NCI-H2227 treated with DMSO at 0.1 percent for 48 hours (cell line): Measurements from ENCODE around the gene FAU.
"Not testable (repeated sequence)": the region's sequence is repeated elsewhere in the genome, so short reads cannot be mapped to it uniquely, and the experiment has no call there.

ENCODE experiments used
- DNase-seq: peaks from one replicate; lab custom pipeline; 2025; lab: John Stamatoyannopoulos, UW

Gene FAU

DNA sequence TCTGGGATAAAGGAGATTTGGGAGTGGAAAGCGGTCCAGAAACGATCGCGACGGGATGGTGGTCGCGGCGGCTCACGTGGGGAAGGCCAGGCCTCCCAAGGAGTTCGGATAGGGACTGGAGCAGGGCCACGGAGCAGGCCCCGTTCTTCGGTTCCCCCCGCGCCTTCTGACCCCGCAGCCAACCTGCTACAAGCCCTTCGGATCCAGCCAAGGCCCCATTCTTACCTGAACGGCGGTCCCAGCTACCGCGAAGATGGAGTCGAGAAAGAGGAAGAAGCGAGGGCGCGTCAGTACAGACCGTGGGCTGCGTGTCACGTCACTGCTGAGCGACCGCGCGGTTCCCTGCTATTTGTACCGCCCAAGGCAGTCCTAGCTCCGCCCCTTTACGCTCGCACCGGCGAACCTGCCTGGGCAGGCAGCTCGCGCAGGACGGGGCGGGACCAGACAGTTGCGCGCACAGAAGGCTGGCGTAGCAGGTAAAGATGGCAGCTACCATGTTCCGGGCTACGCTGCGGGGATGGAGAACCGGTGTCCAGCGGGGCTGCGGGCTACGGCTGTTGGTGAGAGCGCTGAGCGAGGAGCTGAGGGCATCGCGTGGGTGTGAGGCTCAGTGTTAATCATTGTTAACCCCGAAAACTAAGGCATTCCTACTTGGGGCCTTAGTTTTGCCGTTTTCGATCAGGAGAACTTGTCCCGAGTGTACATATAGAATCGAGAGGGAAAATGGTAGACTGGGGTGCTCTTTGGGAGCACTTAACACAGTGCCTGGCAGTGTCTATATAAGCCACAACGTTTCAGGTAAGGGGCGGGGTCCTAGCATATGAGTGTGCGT is at the start of gene FAU, which contains the start of gene MRPL49:
Gene FAU (minus strand): TSS at position 270 of the 832 bp plus-strand sequence. CDS start 321 bp downstream, outside the sequence.
Gene MRPL49 (plus strand): TSS at position 457 of the 832 bp plus-strand sequence. CDS start 26 bp downstream, at position 483.
- DNase-seq, result peak; percentile 97

DNA sequence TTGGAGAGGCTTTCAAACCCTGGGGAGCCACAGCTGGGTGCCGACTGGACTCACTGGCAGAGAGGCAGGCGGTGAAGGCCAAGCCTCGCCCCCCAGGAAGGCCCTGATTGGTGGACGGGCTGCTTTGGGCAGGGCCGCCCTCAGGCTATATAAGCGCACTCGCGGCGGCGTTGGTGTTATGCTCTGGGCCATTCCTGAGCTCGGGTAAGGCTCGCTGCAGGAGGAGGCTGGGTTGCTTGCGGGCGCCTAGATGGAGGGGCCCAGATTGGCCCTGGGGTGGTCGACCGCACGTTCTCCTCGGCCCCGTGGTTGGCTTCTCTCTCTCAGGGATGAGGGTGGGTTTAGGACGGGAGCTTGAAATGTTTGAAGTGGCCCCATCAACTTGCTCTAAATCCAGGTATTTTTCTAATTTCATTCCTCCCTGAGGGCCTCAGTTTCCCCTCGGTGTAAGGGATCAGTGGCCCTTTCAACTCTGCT is 48.2 kb upstream of the FAU start, which contains the start of gene SPDYC:
Gene SPDYC (plus strand): TSS at position 176 of the 477 bp plus-strand sequence. CDS start 1,125 bp downstream, outside the sequence.
- no peak for DNase-seq

DNA sequence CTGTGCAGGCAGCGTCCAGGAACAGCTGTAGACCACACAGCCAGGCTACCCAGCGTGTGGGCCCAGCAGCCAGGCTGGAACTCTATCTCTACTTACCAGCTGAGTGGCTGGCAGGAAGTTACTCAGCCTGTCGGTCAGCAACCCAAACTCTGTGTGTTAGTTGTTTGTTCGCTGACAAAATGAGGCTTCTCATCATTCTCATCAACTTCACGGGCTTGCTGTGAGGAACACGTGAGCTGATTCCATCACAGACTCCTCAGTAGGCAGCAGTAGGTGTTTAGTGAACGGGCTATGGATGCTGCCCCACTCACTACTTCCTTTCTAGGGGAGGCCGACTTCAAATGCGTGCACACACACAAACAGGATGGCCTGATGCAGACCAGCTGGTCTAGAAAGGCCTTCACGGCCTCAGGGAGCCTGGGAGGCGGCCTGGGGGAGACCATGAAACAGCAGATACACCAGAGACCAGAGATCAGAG is 47.3 kb upstream of the FAU start:
- no peak for DNase-seq

DNA sequence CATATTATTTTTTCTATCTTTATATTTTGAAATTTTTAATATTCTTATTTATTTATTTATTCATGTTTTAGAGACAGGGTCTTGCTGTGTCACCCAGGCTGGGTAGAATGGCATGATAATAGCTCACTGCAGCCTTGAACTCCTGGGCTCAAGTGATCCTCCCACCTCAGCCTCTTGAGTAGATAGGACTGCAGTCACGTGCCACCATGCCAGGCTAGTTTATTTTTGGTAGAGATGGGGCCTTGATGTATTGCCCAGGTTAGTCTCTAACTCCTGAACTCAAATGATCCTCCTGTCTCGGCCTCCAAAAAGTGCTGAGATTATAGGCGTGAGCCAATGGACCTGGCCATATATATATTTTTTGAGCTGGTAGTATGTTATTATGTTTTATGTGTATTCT is 45.7 kb upstream of the FAU start:
- DNase-seq, result no peak

DNA sequence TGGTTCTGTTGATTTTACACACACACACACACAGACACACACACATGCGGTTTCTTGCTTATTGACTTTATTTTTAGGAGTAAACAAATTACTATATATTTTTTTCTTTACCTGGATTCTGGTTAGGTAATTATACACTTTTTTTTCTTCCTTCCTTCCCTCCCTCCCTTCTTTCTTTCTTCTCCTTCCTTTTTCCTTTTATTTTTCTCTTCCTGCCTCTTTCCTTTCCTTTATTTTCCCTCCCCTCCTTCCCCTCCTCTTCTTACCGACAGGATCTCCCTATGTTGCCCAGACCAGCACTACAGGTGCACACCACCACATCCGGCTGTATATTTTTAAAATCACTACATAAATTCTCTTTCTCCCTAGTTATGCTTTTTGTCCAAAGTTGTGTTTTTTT is 45.0 kb upstream of the FAU start:
- no peak for DNase-seq

DNA sequence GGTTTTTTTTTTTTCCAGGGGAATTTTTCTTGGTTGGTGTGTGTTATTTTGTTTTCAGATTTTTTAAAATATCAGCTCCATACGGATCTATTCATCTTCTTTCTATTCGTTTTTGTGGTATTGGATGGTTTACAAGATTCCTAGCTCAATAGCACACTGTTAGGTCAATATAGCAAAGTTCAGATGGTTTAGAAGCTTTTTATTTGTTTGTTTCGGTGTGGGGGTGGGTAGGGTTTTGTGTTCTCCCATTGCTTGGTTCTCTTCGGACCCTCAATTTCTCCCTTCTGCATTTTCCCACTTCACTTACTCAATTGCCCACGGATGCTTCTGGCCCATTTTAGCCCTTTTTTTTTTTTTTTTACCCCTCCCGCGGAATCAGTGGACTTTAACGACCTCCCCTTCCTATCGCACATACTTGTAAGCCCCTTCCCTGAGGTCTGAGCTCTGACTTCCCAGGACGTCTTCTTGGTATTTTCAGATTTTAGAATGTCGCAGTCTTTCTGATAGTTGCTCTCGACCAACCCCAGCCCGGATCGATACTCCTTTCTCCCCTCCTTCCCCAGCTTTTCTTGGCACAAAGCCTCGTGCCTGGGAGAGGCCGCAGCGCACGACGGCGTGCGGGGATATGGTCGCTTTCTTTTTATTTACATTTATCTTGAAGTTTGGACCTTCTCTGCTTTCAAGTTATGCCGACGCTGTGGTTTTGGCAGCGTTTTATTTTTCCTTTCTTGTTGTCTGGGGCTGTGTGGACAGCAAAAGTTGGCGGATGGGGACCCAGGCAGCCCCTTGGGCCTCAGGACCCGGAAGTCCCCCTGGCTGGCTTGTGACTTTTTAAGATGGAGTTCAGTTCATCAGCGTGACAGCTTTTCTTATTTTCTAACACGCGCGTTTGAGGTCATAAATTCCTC is 43.7 kb upstream of the FAU start:
- DNase-seq, result no peak

DNA sequence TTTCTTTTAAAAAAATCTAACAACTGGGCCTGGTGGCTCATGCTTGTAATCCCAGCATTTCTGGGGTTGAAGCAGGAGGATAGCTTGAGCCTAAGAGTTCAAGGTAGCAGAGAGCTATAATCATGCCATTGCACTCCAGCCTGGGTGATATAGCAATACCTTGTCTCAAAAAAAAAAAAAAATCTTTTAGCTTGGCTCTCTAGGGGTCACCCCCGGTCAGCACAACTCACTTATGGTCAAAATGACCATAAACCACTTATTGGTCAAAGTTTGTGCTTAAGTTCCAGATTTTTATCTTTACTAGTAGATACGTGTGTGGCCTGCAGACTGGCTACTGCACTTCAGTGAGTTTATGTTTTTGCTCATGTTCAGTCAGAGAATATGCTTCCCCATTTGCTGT is 41.8 kb upstream of the FAU start:
- no peak for DNase-seq

DNA sequence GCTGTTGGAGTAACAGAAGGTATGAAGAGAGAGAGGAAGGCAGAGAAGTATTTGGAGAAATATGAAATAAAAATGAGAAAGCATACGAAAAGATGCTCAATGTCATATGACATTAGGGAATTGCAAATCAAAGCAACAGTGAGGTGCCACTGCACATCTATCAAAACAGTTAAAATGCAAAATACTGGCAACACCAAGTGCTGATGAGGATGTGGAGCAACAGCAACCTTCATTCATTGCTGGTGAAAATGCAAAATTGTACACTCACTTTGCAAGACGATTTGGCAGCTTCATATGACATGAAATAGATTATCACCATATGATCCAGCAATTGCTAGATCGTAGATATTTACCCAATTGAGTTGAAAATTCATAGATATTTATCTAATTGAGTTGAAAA is 38.7 kb upstream of the FAU start:
- no peak for DNase-seq

DNA sequence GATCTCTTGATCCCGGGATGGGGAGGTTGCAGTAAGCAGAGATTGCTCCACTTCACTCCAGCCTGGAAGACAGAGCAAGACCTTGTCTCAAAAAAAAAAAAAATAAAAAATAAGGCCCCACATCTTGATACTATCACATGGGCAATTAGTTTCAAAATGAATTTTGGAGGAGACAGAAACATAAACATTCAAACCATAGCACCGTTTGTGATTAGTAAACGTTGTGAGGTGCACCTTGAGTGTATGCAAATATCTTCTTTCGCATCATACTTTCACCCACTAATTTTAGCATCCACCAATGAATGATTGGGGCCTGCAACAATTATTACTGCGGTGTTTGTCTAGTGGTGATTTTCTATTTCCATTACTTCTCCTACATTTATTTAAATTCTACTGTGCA is 37.1 kb upstream of the FAU start:
- no peak for DNase-seq

DNA sequence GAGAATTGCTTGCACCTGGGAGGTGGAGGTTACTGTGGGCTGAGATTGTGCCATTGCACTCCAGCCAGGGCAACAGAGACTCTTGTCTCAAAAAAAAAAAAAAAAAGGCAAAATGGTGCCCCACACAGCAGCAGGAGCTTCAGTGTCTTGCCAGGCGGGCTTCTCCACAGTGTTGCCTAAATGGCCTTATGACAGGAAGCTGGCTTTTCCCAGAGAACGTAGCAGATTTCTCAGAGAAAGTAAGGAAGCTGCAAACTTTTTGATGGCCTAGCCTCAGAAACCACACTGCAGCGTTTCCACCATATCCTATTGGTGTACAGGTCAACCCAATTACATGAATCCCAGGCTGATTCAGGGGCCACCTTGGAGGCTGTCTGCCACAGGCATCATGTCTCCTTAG is 35.4 kb upstream of the FAU start:
- DNase-seq, result no peak

DNA sequence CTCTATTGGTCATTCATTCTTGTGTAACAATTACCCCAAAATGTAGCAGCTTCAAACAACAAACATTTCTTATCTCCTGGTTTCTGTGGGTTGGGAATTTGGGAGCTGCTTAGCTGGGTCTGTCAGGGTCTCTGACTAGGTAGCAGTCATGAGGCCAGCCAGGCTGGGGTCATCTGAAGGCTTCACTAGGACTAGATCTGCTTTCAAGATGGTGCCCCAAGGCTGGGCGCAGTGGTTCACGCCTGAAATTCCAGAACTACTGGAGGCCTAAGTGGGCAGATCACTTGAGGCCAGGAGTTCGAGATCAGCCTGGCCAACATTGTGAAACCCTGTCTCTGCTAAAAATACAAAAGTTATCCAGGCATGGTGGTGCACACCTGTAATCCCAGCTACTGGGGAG is 35.0 kb upstream of the FAU start:
- DNase-seq, result no peak

DNA sequence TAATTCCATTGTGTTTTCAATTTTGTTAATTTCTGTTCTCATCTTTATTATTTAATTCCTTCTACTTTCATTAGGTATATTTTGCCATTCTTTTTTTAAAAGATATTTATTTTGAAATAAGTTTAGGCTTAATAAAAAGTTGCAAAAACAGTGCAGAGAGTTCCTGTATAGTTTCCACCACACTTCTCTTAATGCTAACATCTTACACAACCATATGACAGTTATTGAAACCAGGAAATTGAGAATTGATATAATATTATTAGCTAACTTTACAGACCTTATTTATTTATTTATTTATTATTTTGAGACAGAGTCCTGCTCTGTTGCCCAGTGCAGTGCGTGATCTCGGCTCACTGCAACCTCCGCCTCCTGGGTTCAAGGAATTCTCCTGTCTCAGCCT is 34.3 kb upstream of the FAU start:
- DNase-seq, result no peak

DNA sequence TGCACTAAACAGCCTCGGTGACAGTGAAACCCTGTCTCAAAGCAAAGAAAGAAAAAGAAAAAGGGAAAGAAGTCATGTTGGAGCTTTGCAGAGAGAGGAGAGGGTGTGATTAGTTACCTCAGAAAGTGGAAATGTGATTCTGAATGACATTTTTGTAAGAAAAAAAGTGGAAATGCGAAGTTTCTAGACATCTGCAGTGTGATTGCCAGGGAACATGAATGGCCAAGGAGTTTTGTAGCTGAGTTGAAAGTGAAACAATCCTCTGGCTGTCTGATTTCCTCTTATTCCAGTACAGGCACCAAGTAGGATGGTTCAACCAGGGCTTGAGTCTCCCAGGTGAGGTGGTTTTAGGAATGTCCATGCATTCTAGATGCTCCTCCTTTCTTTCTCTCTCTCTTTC is 30.2 kb upstream of the FAU start:
- DNase-seq, result no peak

DNA sequence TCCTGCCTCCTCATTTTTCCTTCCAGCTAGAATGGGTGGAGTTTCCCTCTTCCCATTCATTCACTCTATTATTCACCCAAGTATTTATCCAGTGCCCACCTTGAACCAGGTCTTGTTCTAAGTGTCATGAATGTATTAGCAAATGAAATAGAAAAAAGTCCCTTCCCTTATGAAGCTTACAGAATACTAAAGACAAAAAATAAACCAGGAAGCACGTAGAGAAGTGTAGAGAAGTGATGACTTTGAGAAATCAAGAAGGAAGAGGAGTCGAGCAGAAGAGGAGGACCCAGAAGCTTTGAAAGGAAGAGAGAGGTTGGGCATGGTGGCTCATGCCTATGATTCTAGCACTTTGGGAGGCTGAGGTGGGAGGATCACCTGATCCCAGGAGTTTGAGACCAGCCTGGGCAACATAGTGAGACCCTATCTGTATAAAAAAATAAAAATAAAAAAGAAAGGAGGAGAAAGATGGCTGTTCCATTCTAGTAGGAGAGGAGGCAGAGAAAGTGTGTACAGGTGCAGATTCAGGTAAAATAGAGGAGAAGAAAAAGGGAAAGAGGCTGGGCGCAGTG is 29.5 kb upstream of the FAU start:
- DNase-seq, result no peak

DNA sequence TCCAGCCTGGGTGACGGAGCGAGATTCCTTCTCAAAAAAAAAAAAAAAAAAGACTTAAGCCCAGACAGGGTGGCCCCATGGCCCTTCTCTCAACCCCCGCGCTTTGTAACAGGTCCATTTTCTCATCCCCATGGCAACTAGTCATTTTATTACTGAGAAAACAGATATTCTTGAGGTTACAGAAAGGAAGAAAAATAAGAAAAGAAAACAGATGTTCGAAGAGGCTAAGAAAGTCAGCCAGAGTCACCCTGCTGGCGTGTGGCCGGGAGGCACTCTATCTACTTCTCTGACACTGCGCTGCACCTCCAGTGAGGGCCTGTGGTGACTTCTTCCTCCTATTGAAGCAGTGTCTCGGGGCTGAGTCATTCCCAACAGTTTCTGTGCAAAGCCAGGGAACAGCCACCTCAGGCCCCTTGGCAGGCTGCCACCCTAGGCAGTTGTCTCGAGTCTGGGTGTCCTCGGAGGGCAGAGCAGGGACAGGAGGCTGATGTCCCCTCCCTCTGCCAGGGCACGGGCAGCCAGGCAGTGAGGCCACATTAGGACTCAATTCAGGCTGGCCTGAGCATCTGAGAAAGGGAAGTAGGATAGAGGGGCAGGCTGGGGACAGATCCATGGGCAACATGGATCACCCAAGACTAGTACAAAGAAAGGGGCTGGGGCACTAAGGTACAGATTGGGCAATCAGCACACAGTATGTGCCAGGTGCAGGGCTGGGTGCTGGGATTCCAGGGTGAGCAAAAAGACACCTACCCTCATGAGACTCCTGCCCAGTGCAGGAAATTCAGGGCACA is 28.8 kb upstream of the FAU start:
- peak; percentile 31 for DNase-seq

DNA sequence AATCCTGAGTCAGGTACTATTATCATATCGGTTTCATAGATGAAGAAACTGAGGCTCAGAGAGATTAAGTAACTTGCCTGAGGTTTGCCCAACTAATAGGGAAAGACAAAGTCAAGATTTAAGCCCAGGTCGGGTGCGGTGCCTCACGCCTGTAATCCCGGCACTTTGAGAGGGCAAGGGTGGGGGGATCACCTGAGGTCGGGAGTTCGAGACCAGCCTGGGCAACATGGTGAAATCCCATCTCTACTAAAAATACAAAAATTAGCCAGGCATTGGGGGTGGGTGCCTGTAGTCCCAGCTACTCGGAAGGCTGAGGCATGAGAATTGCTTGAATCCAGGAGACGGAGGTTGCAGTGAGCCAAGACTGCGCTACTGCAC is 28.2 kb upstream of the FAU start:
- DNase-seq, result not testable (repeated sequence)

DNA sequence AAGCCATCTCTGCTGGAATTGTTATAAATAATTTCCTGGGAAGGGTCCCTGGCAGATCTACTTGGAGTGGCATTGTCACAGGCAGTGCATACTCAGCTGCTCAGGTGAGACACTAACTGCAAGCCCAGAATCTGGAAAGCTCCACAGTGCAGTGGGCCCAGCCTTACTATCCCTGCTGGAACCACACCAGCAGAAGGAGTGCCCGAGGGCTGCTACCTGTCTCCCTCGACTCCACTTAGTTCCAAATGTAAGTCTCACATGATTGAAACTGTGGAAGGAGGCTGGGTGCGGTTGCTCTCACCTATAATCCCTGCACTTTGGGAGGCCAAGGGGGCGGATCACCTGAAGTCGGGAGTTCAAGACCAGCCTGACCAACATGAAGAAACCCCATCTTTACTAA is 26.7 kb upstream of the FAU start:
- DNase-seq, result no peak

DNA sequence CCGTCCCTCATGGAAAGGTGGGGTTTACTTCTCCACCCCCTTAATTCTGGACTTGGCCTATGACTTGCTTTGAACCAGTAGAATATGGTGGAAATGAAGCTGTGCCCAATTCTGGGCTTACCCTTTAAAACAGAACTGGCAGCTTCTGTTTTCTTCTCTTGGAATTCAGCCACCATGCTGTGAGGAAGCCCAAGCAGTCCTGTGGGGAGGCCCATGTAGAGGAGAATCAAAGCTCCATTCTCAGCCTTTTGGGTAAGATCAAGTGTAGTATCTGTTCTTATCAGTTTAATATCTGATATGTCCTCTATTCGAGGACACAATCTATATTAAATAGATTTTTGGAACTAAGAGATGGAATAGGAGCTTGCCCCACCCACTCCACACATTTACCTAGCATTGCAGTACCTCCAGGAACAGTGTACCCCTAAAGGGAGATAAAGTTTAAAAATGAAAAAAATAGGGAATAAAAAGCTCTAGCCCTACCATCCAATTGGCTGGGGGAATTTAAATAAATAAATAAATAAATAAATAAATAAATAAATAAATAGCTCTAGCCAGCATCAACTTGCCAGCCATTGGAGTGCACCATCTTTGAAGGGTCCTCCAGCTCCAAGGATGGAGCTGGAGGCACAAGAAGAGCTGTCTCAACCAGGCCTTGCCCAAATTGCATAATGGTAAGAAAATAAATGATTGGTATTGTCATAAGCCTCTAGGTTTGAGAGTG is 25.6 kb upstream of the FAU start:
- DNase-seq, result no peak

DNA sequence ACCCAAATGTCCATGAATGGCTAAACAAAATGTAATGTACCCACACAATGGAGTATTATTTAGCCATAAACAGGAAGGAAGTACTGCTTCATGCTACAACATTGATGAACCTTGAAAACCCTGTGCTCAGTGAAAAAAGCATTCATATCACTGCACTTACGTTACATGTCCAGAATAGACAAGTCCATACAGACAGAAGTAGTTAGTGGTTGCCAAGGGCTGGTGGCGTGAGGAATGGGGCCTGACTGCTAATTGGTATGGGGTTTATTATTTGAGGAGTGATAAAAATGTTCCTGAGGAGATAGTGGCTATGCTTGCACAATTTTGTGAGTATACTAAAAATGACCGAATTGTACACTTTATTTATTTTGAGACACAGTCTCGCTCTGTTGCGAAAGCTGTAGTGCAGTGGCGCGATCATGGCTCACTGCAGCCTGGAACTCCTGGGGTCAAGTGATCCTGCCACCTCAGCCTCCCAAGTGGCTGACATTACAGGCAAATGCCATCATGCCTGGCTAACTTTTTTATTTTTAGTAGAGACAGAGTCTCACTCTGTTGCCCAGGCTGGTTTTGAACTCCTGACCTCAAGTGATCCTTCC is 20.1 kb upstream of the FAU start:
- DNase-seq, result no peak

DNA sequence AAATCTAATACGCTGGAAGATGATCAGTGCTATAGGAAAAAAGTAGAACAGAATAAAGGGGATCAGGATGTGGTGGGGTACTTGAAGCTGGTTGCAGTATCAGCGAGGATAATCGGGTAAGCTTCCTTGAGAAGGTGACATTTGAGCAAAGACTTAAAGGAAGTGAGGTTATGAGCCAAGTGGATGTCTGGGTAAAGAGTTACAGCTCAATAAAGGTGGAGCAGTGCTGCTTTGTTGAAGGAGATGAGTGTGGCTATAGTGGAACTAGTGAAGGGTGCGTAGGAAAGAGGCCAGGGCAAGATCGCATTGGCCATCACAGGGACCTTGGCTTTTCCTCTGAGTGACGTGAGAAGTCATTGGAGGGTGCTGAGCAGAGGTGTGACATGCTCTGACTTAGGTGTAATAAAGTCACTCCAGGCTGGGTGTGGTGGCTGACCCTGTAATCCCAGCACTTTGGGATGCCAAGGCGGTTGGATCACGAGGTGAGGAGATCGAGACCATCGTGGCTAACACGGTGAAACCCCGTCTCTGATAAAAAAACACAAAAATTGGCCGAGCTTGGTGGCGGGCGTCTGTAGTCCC is 14.7 kb upstream of the FAU start:
- DNase-seq, result no peak
